GF-D8 (cell line): ENCODE results near the gene ZNF586.
A peak's percentile ranks its signal among the peaks of the same experiment; 100 is the strongest.
"Not testable (repeated sequence)": the region's sequence is repeated elsewhere in the genome, so short reads cannot be mapped to it uniquely, and the experiment has no call there.

Experiments used
- DNase-seq: peaks from one replicate; lab custom pipeline; 2025; lab: John Stamatoyannopoulos, UW

The ZNF586 gene

DNA sequence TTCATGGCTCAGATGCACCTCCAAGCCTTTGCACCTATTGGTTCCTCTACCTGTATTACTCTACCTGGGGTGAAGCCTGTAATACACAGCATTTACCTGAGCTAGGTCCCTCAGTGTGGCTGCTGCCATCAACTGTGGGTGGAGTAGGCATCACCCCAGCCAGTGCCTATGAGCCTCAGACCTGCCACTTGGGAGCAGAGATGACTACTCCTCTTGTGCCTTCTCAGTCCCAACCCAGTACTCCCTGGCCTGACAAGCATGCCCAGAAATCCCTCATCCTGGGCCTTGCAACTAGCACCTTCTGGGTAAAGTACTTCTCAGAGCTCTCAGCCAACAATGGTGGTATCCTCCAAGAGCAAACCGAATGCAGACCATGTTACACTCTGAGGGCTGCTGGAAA, 27.1 kb downstream of the ZNF586 start:
- DNase-seq = not testable (repeated sequence)

DNA sequence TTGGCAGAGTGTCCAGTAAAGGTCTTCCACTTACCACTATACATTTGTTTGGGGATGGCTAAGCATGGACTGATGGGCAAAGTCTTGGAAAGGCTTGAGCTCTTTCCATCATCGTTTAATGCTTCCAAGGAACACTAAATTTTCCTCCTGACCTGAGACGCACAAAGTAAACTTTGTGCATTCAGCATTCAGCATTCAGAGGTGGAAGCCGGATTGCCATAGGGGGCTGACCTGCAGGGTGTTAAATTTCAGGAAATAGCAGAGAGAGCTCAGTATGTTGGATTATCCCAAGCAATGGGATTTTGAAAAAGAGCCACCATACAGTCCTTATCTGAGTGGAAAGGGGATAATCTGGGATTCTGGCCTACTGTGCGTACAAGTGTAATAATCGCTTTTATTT, 31.2 kb downstream of the ZNF586 start:
- DNase-seq = no peak

DNA sequence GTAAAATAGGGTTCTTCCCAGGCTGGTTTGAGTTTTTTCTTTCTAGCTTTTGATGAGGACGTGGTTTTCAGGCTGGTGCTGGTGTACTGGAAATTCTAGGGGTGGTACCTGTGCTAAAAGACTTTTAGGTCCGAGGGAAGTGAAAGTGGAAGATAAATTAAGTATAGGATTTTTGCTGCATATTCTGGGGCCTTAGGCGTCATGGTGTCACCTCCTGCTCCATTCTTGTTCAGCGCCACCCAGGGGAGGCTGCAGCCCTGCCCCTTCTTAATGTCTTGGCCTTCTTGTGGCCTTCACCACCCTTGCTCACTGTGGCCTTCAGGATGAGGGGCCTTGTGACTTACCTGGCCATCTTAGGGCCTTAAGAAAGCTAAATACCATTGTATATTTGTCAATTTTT, 32.8 kb downstream of the ZNF586 start:
- DNase-seq = no peak

DNA sequence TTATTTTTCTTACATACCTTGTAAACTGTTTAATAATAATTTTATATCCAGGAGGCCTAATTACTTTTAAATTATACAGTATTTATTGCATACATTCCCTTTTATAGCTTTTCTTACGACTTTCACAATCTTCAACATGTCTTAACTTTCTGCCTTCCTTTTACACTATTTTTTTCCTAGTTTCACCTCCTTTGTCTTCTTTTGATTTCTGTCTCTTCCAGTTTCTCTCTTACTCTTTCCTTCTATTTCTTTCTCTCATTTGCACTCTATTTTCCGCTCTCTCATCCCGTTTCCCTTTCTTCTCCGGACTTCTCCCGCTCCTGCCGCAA, 33.8 kb downstream of the ZNF586 start:
- DNase-seq = no peak

DNA sequence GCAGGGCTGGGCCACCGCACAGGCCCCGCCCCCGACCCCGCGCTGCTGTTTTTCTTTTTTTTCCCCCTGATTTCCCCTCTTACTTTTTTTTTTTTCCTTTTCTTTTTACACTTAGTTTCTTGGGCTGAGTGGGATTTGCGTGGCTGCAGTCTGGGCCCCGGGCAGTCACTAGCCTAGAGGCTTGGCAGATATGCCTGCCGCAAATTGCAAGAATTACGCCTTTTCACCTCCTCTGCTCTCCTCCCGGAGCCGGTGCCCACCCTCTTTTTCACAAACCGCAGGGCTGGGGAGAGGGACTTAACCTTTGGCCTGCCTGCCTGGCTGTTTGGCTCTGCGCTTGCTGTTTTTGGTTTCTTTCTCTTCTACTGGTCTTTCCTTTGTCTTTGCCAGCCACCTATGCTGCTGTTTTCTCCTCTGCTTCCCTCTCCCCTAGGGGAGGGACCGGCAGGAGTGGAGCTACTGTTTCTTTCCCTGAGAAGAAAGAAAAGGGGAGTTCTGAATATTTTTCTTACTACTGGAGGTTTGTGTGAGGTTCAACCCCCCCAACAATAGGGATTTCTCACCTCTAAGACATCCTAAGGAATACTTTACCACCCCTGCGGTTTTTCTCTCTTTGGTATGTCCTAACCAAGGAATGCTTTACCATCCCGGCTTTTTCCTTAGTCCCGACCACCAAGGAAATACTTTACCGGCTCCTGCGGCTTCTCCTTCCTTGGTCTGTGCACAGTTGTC, 34.3 kb downstream of the ZNF586 start:
- peak; percentile 22 for DNase-seq

DNA sequence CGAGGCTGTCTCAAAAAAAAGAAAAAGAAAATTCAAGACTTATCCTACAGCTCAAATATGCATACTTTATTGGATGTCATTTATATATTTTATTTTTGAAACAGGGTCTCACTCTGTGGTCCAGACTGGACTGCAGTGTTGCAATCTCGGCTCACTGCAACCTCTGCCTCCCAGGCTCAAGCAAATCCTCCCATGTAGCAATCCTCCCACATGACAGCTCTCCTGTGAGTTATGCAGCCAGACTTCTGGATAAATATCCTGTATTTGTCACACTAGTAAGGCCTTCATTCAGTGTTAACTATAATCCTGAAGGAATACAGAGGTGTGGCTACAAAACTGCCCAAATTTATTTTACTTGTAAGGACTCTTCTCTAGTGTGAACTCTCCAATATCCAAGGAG, 38.1 kb downstream of the ZNF586 start:
- DNase-seq = no peak

DNA sequence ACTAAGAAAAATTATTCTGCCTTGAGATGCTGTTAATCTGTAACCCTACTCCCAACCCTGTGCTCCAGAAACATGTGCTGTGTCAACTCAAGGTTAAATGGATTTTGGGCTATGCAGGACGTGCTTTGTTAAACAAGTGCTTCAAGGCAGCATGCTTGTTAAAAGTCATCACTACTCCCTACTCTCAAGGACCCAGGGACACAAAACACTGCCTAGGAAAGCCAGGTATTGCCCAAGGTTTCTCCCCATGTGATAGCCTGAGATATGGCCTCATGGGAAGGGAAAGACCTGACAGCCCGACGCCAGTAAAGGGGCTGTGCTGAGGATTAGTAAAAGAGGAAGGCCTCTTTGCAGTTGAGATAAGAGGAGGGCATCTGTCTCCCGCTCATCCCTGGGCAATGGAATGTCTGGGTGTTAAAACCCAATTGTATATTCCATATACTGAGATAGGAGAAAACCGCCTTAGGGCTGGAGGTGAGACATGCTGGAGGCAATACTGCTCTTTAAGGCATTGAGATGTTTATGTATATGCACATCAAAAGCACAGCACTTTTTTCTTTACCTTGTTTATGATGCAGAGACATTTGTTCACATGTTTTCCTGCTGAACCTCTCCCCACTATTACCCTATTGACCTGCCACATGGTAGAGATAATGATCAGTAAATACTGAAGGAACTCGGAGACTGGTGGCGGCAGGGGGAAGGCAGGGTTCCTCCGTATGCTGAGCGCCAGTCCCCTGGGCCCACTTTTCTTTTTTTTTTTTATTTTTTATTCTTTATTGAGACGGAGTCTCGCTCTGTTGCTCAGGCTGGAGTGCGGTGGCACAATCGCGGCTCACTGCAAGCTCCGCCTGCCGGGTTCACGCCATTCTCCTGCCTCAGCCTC, 41.2 kb downstream of the ZNF586 start:
- not testable (repeated sequence) for DNase-seq

DNA sequence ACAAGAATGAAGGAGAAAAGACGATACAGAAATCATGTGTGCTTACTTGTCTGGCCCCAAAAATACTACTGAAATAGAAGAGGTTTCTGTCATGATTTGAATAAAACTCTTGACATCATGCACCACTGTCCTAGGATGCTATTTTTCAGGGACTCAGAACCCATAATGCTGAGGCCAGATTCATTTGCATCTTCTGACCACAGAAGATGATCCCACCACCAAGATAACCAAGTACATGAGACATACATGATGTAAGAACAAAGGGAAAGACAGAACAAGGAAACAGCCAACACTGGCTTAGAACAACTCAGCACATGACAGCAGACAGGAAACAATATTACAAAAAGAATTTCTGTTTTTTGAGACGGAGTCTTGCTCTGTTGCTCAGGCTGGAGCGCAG, 42.8 kb downstream of the ZNF586 start:
- DNase-seq = no peak

DNA sequence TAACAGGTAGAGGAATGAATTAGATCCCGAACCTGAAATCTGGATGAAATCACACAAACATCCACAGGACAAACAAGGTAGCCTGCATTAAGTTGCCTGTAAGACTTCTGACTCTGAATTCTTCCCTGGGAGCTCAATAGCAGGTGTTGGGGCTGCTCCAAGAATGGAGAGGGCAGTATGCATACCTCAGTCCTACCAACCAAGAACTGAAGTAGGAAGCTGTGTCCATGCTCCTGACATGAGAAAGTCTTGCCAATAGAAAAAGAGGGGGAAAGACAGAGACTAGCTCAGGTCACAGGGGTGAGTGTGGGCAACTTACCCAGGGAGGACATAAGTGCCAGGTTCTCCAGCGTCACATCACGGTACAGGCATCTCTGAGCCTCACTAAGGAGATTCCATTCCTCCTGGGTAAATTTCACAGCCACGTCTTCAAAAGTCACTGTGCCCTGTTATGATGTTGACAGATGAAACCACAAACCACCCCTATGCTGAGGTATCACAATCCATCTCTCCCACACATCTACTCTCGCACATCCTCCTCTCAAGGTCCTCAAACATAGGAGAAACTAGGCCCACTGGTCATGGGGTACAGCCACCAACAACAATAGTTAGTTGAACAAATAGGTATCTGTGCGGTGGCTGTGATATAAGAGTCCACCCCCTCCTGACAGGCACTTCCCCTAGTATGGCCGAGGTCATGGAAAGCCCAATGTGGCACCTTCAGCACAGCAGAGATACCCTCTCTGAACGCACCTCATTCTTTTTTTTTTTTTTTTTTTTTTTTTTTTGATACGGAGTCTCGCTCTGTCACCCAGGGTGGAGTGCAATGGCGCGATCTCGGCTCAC, 43.7 kb downstream of the ZNF586 start:
- DNase-seq = not testable (repeated sequence)

DNA sequence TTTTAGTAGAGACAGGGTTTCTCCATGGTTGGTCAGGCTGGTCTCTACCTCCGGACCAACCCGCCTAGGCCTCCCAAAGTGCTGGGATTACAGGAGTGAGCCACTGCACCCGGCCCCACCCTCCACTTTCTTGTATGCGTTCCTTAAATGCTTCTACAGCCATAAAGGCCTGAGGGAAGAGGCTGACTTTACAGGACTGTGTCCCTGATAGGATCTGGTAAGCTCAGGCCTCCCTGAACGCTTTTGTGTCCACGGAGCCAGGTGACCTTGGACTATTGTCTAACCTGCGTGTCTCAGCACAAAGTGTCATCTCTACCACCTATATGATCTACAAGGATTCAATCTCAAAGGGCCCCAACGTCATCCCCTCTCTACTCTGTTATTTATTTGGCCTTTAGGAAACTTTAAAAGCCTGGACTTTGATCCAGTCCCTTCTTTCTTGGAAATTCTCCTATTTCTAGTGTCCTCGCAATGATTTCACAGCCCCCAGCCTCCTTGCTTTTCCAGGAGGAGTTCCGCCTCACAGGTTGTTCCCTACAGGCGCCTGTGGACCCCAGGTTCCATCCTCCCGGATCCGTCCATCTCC, 44.5 kb downstream of the ZNF586 start:
- no peak for DNase-seq

DNA sequence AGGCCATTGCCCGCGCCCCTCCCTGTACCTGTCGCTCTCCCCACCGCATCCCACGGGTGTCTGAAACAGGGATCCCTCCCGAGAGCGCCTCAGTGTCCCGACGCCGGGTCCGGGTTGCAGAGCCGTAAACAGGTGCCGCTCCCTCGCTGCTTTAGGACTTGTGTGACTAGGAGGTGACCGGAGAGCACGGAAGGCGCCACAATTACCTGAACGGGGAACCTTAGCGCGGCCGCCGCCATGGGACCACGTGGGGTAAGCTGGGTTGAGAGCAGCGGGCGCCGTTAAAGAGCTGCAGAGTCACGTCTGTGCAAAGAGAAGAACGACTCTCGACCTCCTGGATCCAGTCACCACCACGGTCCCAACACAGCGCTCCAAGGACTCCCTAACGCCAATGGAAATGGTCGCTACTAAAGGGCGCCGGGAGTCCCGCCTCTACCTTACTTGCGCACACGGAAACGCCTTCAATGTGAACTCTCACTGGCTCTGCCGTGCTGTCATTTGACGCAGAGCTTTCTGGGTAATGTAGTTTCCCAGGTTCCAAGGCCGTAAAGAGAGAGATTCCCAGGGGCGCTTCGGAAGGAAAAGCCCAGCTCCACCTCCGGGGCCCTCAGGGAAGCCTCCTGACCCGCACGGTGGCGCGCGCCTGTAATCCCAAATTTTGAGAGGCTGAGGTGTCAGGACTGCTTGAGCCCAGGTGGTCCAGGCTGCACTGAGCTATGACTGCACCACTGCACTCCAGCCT, 45.2 kb downstream of the ZNF586 start, which contains the start of gene ZNF552:
Gene ZNF552 (minus strand): TSS at position 409 of the 742 bp plus-strand sequence. CDS start 170 bp downstream, at position 239.
- peak; percentile 74 for DNase-seq

DNA sequence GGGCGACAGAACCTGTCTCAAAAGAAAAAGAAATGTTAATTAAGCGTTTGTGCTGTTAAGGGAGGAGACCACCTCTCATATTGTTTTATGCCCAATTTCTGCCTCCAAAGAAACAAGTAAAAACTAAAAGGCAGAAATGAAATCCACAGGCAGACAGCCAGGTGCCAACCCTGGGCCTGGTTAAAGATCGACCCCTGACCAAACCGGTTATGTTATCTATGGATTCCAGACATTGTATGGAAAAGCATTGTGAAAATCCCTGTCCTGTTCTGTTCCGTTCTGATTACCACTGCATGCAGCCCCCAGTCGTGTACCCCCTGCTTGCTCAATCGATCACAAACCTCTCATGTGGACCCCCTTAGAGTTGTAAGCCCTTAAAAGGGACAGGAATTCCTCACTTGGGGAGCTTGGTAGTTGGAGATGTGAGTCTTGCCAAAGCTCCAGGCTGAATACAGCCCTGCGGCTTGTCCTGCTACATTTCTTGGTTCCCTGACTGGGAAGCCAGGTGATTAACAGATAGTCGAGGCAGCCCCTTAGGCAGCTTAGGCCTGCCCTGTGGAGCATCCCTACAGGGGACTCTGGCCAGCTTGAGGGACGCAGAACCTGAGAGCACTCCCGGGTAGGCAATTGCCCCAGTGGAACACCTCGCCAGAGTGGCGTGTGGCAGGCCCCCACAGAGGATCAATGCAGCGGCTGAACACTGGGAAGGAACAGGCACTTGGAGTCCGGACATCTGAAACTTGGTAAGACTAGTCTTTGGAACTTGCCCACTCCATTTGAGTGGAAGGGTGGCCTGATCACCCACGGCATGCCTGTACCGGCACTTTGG, 46.0 kb downstream of the ZNF586 start:
- DNase-seq = no peak

DNA sequence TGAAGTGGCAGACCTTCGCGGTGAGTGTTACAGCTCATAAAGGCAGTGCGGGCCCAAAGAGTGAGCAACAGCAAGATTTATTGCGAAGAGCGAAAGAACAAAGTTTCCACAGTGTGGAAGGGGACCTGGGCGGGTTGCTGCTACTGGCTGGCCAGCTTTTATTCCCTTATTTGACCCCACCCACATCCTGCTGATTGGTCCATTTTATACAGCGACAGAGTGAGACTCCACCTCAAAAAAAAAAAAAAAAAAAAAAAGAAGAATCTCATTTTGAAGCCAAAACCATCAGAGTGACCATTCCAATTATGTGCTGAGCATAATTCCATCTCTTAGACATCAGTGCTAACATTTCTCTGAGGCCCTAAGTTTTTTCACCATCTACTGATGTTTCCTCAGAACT, 47.2 kb downstream of the ZNF586 start:
- DNase-seq = no peak

DNA sequence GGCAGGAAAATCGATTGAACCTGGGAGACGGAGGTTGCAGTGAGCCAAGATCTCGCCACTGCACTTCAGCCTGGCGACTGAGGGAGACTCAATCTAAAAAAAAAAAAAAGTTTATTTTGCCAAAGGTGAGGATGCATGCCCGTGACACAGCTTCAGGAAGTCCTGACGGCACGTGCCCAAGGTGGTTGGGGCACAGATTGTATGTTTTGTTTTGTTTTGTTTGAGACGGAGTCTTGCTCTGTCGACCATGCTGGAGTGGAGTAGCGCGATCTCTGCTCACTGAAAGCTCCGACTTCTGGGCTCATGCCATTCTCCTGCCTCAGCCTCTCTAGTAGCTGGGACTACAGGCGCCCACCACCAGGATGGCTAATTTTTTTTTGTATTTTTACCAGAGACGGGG, 48.5 kb downstream of the ZNF586 start:
- no peak for DNase-seq

DNA sequence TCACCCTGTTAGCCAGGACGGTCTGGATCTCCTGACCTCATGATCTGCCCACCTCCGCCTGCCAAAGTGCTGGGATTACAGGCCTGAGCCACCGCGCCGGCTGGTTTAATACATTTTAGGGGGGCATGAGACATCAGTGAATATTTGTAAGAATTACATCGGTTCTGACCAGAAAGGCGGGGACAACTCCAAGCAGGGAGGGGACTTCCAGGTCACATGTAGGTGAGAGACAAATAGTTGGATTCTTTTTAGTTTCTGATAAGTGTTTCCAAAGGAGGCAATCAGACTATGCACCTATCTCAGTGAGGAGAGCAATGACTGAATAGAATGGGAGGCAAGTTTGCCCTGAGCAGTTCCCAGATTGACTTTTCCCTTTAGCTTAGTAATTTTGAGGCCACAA, 48.9 kb downstream of the ZNF586 start:
- no peak for DNase-seq

DNA sequence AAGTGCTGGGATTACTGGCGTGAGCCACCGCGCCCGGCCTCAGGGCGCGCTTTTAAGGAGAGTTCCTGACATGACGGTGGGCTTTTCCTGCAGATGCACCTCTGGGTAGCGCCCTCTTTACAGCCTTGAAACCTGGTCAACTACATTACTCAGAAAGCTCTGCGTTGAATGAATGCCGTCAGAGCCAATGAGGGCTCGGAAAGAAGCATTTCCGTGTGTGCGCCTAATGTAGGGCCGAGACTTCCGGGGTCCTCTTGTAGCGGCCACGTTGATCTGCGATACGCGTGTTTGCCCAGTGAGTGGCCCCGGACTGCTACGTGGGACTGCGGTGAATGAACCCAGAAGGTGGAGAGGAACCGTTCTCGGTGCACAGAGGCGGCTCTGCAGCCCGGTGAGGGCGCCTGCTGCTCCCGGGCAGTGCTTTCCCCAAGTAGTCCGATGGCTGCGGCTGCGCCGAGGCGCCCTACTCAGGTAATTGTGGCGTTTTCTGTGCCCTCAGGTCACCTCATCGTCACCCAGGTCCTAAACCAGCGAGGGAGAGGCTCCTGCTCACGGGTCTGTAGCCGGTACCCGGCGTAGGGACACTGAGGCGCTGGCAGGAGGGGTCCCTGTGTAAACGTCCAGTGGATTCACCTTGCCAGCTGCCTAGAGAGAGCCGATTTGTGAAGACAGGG, 50.1 kb downstream of the ZNF586 start:
- peak; percentile 85 for DNase-seq

DNA sequence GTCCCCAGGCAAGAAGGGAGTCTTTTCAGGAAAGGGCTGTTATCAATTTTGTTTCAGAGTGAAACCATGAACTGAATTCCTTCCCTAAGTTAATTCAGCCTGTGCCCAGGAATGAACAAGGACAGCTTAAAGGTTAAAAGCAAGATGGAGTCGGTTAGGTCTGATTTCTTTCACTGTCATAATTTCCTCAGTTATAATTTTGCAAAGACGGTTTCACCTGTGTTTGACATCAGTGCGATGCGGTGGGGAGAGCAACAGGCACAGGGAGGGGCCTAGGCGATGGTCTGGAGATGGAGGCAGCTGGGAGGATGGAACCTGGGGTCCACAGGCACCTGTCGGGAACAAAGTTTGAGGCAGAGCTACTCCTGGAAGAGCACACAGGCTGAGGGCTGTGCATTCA, 51.1 kb downstream of the ZNF586 start:
- DNase-seq = no peak

DNA sequence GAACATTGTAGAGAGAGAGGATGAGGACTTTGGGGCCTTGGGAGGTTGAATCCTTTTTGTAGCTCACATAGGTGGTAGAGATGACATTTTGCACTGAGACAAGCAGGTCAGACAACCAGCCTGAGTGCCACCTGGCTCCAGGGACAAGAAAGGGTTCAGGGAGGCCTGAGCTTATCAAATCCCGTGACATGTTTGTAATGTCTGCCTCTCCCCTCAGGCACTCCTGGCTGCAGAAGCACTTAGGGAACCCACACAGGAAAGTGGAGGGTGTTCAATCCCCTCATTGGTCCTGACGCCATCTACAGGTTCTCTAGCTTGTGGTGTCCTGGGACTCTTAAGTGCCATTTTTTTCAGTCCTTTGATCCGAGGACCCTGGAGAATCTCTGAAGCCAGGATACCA, 51.6 kb downstream of the ZNF586 start:
- DNase-seq = not testable (repeated sequence)

DNA sequence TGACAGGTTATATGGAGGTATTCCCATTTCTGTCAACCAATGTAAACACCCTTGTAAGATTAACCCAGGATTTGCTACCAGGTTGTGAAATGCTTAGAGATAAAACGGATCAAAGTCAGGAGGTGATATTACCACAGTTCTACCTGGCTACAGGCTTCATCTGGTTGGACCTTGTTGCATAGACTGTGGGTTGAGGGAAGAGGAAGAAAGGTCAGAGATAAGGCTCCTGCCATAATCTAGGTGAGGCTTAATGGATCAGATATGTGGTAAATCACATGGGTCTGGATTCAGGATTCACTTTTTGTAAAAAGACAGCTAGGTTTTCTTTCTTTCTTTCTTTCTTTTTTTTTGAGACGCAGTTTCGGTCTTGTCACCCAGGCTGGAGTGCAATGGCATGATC, 52.0 kb downstream of the ZNF586 start:
- DNase-seq = not testable (repeated sequence)

DNA sequence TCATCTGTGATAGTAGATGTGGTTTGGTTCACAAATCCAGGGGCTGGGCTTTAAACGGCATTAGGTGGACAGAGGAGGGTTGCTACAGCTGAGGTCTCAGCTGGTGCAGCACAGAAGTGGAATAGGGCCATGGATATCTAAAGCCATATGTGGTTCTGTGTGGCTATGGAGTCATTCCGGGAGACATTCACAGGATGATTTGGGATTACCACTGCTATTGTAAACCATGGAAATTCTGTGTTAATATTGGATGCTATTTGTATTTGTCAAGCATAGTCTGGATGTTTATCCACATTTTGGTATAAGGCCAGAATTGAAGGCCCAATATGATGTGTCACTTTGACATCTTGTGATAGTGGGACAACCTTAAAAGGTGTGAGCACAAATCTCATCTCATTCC, 53.7 kb downstream of the ZNF586 start:
- DNase-seq = not testable (repeated sequence)
